ENCODE data around the gene PPTC7.
"Not testable (repeated sequence)": the region's sequence is repeated elsewhere in the genome, so short reads cannot be mapped to it uniquely, and the experiment has no call there.

The PPTC7 gene

GRCh38 chr12:110548678-110549077 lies 34.4 kb downstream of the PPTC7 start:
- Histone ChIP-seq H3K4me1 (ENCODE audit: low read length) (peaks cover 4% of the 10 kb centered on the region), H3K9ac (ENCODE audit: low read length) (no peak overlapping the region), H3K4me3 (ENCODE audit: low read length) (no peak overlapping the region), H2AFZ (ENCODE audit: low read depth, low read length) (no peak overlapping the region), H3K79me2 (ENCODE audit: low read length) (peaks cover 76% of the 10 kb centered on the region), H3K36me3 (replicated peaks; ENCODE audit: low read depth, low read length) (peaks cover 42% of the 10 kb centered on the region), H3K4me2 (ENCODE audit: low read length) (no peak overlapping the region), H4K20me1 (ENCODE audit: insufficient read depth, low read length) (peaks cover 61% of the 10 kb centered on the region), H3K27me3 (ENCODE audit: low read depth, low read length) (no peaks in the 10 kb centered on the region), H3K27ac (ENCODE audit: low read length) (no peak overlapping the region), H3K9me3 (ENCODE audit: insufficient read depth, low read length) (no peaks in the 10 kb centered on the region)
- TF ChIP-seq CTCF (IDR thresholded peaks at IDR 0.05; ENCODE audit: low read depth, low read length): no peak
- no peak for TF ChIP-seq EZH2phosphoT487 (IDR thresholded peaks at IDR 0.05; ENCODE audit: low read depth)

GRCh38 chr12:110547090-110547489 lies 36.0 kb downstream of the PPTC7 start:
- H3K4me1 ChIP-seq (ENCODE audit: low read length): peaks cover 7% of the 10 kb centered on the region
- H3K27me3 ChIP-seq (ENCODE audit: low read depth, low read length): no peaks in the 10 kb centered on the region
- H4K20me1 ChIP-seq (ENCODE audit: insufficient read depth, low read length): peaks cover 61% of the 10 kb centered on the region
- no peak overlapping the region for H3K4me3 ChIP-seq (ENCODE audit: low read length)
- no peaks in the 10 kb centered on the region for H3K9me3 ChIP-seq (ENCODE audit: insufficient read depth, low read length)
- no peak overlapping the region for H3K9ac ChIP-seq (ENCODE audit: low read length)
- no peak overlapping the region for H2AFZ ChIP-seq (ENCODE audit: low read depth, low read length)
- H3K4me2 ChIP-seq (ENCODE audit: low read length): no peak overlapping the region
- H3K27ac ChIP-seq (ENCODE audit: low read length): no peak overlapping the region
- H3K79me2 ChIP-seq (ENCODE audit: low read length): peaks cover 73% of the 10 kb centered on the region
- peaks cover 57% of the 10 kb centered on the region for H3K36me3 ChIP-seq (replicated peaks; ENCODE audit: low read depth, low read length)
- TF ChIP-seq EZH2phosphoT487 (IDR thresholded peaks at IDR 0.05; ENCODE audit: low read depth): no peak
- no peak for TF ChIP-seq CTCF (IDR thresholded peaks at IDR 0.05; ENCODE audit: low read depth, low read length)

- Histone ChIP-seq H3K27me3 (ENCODE audit: low read depth, low read length) (no peaks in the 10 kb centered on the region), H2AFZ (ENCODE audit: low read depth, low read length) (no peak overlapping the region), H3K79me2 (ENCODE audit: low read length) (peaks cover 71% of the 10 kb centered on the region), H3K9me3 (ENCODE audit: insufficient read depth, low read length) (no peaks in the 10 kb centered on the region), H3K27ac (ENCODE audit: low read length) (no peak overlapping the region), H3K9ac (ENCODE audit: low read length) (no peak overlapping the region), H3K4me2 (ENCODE audit: low read length) (no peak overlapping the region), H3K4me3 (ENCODE audit: low read length) (no peak overlapping the region), H3K4me1 (ENCODE audit: low read length) (peaks cover 7% of the 10 kb centered on the region), H3K36me3 (replicated peaks; ENCODE audit: low read depth, low read length) (peaks cover 55% of the 10 kb centered on the region), H4K20me1 (ENCODE audit: insufficient read depth, low read length) (peaks cover 54% of the 10 kb centered on the region)
- TF ChIP-seq EZH2phosphoT487 (IDR thresholded peaks at IDR 0.05; ENCODE audit: low read depth) (no peak), CTCF (IDR thresholded peaks at IDR 0.05; ENCODE audit: low read depth, low read length) (no peak)
Observed at GRCh38 chr12:110546339-110546738, 36.8 kb downstream of the PPTC7 start.

GRCh38 chr12:110545812-110546211 lies 37.3 kb downstream of the PPTC7 start:
- no peak overlapping the region for H3K9ac ChIP-seq (ENCODE audit: low read length)
- no peak overlapping the region for H3K4me2 ChIP-seq (ENCODE audit: low read length)
- no peak overlapping the region for H3K27ac ChIP-seq (ENCODE audit: low read length)
- H2AFZ ChIP-seq (ENCODE audit: low read depth, low read length): no peak overlapping the region
- H3K27me3 ChIP-seq (ENCODE audit: low read depth, low read length): no peaks in the 10 kb centered on the region
- peaks cover 49% of the 10 kb centered on the region for H4K20me1 ChIP-seq (ENCODE audit: insufficient read depth, low read length)
- H3K36me3 ChIP-seq (replicated peaks; ENCODE audit: low read depth, low read length): peaks cover 52% of the 10 kb centered on the region
- peaks cover 66% of the 10 kb centered on the region for H3K79me2 ChIP-seq (ENCODE audit: low read length)
- H3K4me1 ChIP-seq (ENCODE audit: low read length): peaks cover 7% of the 10 kb centered on the region
- no peaks in the 10 kb centered on the region for H3K9me3 ChIP-seq (ENCODE audit: insufficient read depth, low read length)
- TF ChIP-seq CTCF (IDR thresholded peaks at IDR 0.05; ENCODE audit: low read depth, low read length) (no peak), EZH2phosphoT487 (IDR thresholded peaks at IDR 0.05; ENCODE audit: low read depth) (no peak)
- no peak overlapping the region for H3K4me3 ChIP-seq (ENCODE audit: low read length)

GRCh38 chr12:110545259-110545658 lies 37.9 kb downstream of the PPTC7 start:
- H3K4me3 ChIP-seq (ENCODE audit: low read length); H3K4me1 ChIP-seq (ENCODE audit: low read length); H2AFZ ChIP-seq (ENCODE audit: low read depth, low read length); H3K4me2 ChIP-seq (ENCODE audit: low read length); H3K27me3 ChIP-seq (ENCODE audit: low read depth, low read length); H3K27ac ChIP-seq (ENCODE audit: low read length); H3K9me3 ChIP-seq (ENCODE audit: insufficient read depth, low read length); H3K9ac ChIP-seq (ENCODE audit: low read length): not testable (repeated sequence)
- Histone ChIP-seq H4K20me1 (ENCODE audit: insufficient read depth, low read length) (peaks cover 48% of the 10 kb centered on the region), H3K79me2 (ENCODE audit: low read length) (peaks cover 62% of the 10 kb centered on the region), H3K36me3 (replicated peaks; ENCODE audit: low read depth, low read length) (peaks cover 48% of the 10 kb centered on the region)
